Thyroid gland (tissue), 4 donors: ENCODE data around the gene CDC42BPA.

Source experiments
- CTCF ChIP-seq, 6 experiments: fragments of 200-600 bp in 3 of 6; fragments of 450-650 bp in 3 of 6; sonication (generic) in 3 of 6; IDR thresholded peaks; one replicate each; pipeline ENCODE4 v1.5.1; 2016 to 2019; ENCODE audit warnings: antibody characterized with exemption in 6 of 6, mild to moderate bottlenecking in 2 of 6, inconsistent platforms in 1 of 6, moderate library complexity in 1 of 6
- POLR2A ChIP-seq, 2 donors: fragments of 450-650 bp; IDR thresholded peaks; one replicate each; pipeline ENCODE4 v1.6.1; 2017; ENCODE audit warnings: antibody characterized with exemption in 2 of 2, mild to moderate bottlenecking in 2 of 2, moderate library complexity in 1 of 2

- TF ChIP-seq POLR2A (IDR thresholded peaks at IDR 0.05) (no peak), CTCF (IDR thresholded peaks at IDR 0.05) (no peak)
These were observed 63.1 kb downstream of the CDC42BPA start for GRCh38 chr1:227255086-227255732.
